CD4-positive, alpha-beta T cell treated with Interferon alpha-2 for 1 hour (primary cell): ENCODE data around the gene SLC26A1.

Source experiments
- DNase-seq, 2 donors: peaks; one replicate each; pipeline ENCODE4 v3.0.0-alpha.2; 2020 to 2022

SLC26A1 gene

GRCh38 chr4:997375-998071 is 4.3 kb upstream of the SLC26A1 start:
- DNase-seq = no peak

- no peak for DNase-seq
Observed at GRCh38 chr4:996997-997374, 3.8 kb upstream of the SLC26A1 start.

- DNase-seq = no peak
Observed at GRCh38 chr4:996030-996996, 3.1 kb upstream of the SLC26A1 start.

- no peak for DNase-seq
Observed at GRCh38 chr4:995311-996026, 2.3 kb upstream of the SLC26A1 start.

- no peak for DNase-seq
Observed at GRCh38 chr4:992297-993110, 700 bp downstream of the SLC26A1 start.

GRCh38 chr4:991451-992296 is 1.5 kb downstream of the SLC26A1 start:
- no peak for DNase-seq

GRCh38 chr4:990746-991367 is 2.3 kb downstream of the SLC26A1 start:
- DNase-seq = no peak

GRCh38 chr4:989722-990471 is 3.3 kb downstream of the SLC26A1 start:
- no peak for DNase-seq

- DNase-seq = no peak
Observed at GRCh38 chr4:988726-989721, 4.2 kb downstream of the SLC26A1 start.

GRCh38 chr4:987624-988513 is 5.3 kb downstream of the SLC26A1 start:
- no peak for DNase-seq

GRCh38 chr4:986879-987623 is 6.2 kb downstream of the SLC26A1 start, which contains the start of gene IDUA:
IDUA (plus strand) TSS chr4:987044; CDS start chr4:987085, 41 bp downstream.
- DNase-seq = peak; percentile 82 to 88

- DNase-seq = no peak
Observed at GRCh38 chr4:986428-986878, 6.8 kb downstream of the SLC26A1 start.

- peak; percentile 67 to 71 for DNase-seq
Observed at GRCh38 chr4:985123-985830, 7.9 kb downstream of the SLC26A1 start.

GRCh38 chr4:984336-985054 is 8.7 kb downstream of the SLC26A1 start:
- DNase-seq = no peak

GRCh38 chr4:982814-983213 is 10.4 kb downstream of the SLC26A1 start:
- DNase-seq = no peak

GRCh38 chr4:982291-982690 is 10.9 kb downstream of the SLC26A1 start:
- DNase-seq = no peak
